ENCODE measurements around the gene OSBPL8.

The OSBPL8 gene

GRCh38 chr12:76547526-76547925, 12.0 kb downstream of the OSBPL8 start:
- Mint-ChIP-seq H3K4me3 (peak overlapping the region; percentile 11), H3K4me1 (ENCODE audit: low read depth) (peaks cover 84% of the 10 kb centered on the region), H3K27me3 (no peaks in the 10 kb centered on the region), H3K36me3 (peaks cover 3% of the 10 kb centered on the region), H3K9me3 (ENCODE audit: low read depth) (no peaks in the 10 kb centered on the region), H3K27ac (no peak overlapping the region)

- Mint-ChIP-seq H3K27me3 (no peaks in the 10 kb centered on the region), H3K4me3 (no peak overlapping the region), H3K36me3 (peaks cover 6% of the 10 kb centered on the region), H3K4me1 (ENCODE audit: low read depth) (peaks cover 86% of the 10 kb centered on the region), H3K27ac (no peak overlapping the region), H3K9me3 (ENCODE audit: low read depth) (no peaks in the 10 kb centered on the region)
These were observed 12.7 kb downstream of the OSBPL8 start for GRCh38 chr12:76546889-76547288.

DNA sequence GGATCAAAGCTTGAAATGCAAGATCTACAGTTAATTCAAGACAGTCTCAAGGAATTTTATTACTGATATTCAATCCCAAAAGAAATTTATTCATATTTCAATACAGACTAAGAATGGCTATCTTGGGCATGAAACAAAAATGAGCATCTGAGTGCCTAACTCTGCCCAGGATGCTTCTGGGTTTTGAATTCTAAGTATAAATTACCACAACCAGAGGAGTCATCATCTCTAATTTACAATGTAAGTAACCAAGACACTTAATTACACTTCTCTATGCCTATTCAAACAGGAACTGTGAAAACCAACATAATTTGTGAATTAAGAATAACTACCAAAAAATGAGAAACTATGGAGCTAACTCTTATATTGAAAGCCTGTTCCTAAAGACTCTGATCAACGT, 14.1 kb downstream of the OSBPL8 start:
- no peak overlapping the region for H3K27ac Mint-ChIP-seq
- peaks cover 6% of the 10 kb centered on the region for H3K36me3 Mint-ChIP-seq
- H3K9me3 Mint-ChIP-seq (ENCODE audit: low read depth): no peaks in the 10 kb centered on the region
- no peaks in the 10 kb centered on the region for H3K27me3 Mint-ChIP-seq
- H3K4me1 Mint-ChIP-seq (ENCODE audit: low read depth): peaks cover 78% of the 10 kb centered on the region
- H3K4me3 Mint-ChIP-seq: no peak overlapping the region

GRCh38 chr12:76544601-76545261, 14.8 kb downstream of the OSBPL8 start:
- Mint-ChIP-seq H3K27ac (no peak overlapping the region), H3K4me1 (ENCODE audit: low read depth) (peaks cover 78% of the 10 kb centered on the region), H3K36me3 (peaks cover 7% of the 10 kb centered on the region), H3K27me3 (no peaks in the 10 kb centered on the region), H3K4me3 (no peak overlapping the region), H3K9me3 (ENCODE audit: low read depth) (no peaks in the 10 kb centered on the region)

GRCh38 chr12:76543813-76544347, 15.7 kb downstream of the OSBPL8 start:
- Mint-ChIP-seq H3K4me3 (no peak overlapping the region), H3K9me3 (ENCODE audit: low read depth) (no peaks in the 10 kb centered on the region), H3K36me3 (peaks cover 6% of the 10 kb centered on the region), H3K27me3 (no peaks in the 10 kb centered on the region), H3K27ac (no peak overlapping the region), H3K4me1 (ENCODE audit: low read depth) (peaks cover 76% of the 10 kb centered on the region)

GRCh38 chr12:76542908-76543307, 16.7 kb downstream of the OSBPL8 start:
- H3K36me3 Mint-ChIP-seq: peaks cover 7% of the 10 kb centered on the region
- H3K27ac Mint-ChIP-seq: no peak overlapping the region
- H3K4me1 Mint-ChIP-seq (ENCODE audit: low read depth): peaks cover 69% of the 10 kb centered on the region
- no peaks in the 10 kb centered on the region for H3K9me3 Mint-ChIP-seq (ENCODE audit: low read depth)
- H3K27me3 Mint-ChIP-seq: no peaks in the 10 kb centered on the region
- H3K4me3 Mint-ChIP-seq: no peak overlapping the region

GRCh38 chr12:76539727-76540126, 19.8 kb downstream of the OSBPL8 start:
- peaks cover 21% of the 10 kb centered on the region for H3K36me3 Mint-ChIP-seq
- peaks cover 54% of the 10 kb centered on the region for H3K4me1 Mint-ChIP-seq (ENCODE audit: low read depth)
- H3K4me3 Mint-ChIP-seq: no peak overlapping the region
- H3K27me3 Mint-ChIP-seq: no peaks in the 10 kb centered on the region
- no peaks in the 10 kb centered on the region for H3K9me3 Mint-ChIP-seq (ENCODE audit: low read depth)
- H3K27ac Mint-ChIP-seq: peak overlapping the region; percentile 54

DNA sequence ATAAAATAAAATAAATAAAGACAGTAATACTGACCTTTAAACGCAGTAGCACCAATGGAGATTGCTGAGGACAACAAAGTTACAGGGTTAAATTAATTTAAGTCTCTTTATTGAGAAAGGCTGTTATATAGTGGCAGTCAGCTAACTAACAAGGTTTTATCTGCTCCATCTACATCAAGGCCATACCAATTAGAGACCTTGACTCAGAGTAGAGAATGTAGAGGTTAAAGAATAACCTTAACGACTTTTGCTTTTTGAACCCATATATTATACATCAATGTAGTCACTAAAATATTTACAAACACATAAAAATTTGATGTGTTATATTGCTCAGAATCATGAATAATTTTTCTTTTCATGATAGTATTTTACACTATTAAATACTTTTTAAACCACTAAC, 21.6 kb downstream of the OSBPL8 start:
- Mint-ChIP-seq H3K9me3 (ENCODE audit: low read depth) (no peaks in the 10 kb centered on the region), H3K4me1 (ENCODE audit: low read depth) (peaks cover 52% of the 10 kb centered on the region), H3K36me3 (peaks cover 25% of the 10 kb centered on the region)

DNA sequence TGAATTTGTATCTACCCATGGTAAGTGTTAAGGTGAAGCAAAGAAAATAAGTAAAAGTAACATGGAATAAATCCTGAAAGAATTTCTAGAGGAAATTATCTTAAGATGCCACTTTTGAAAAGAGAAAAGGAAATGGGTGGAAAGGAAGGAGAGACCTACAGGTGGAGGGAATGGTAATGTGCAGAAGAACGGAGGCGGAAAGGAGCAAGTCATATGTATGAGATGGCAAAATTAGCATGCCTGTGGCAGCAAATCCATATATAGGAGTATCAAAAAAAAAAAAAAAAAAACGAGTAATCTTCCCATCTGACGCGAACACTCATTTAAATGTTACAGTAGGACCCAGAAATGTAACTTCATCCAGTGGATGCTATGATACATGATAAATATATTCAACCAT, 23.0 kb downstream of the OSBPL8 start:
- no peak overlapping the region for H3K4me3 Mint-ChIP-seq
- H3K9me3 Mint-ChIP-seq (ENCODE audit: low read depth): no peaks in the 10 kb centered on the region
- no peak overlapping the region for H3K27ac Mint-ChIP-seq
- peaks cover 25% of the 10 kb centered on the region for H3K36me3 Mint-ChIP-seq
- H3K27me3 Mint-ChIP-seq: no peaks in the 10 kb centered on the region
- peaks cover 48% of the 10 kb centered on the region for H3K4me1 Mint-ChIP-seq (ENCODE audit: low read depth)

More for the DNA sequence above, 21.6 kb downstream of the OSBPL8 start:
- Mint-ChIP-seq H3K27me3 (no peaks in the 10 kb centered on the region), H3K4me3 (no peak overlapping the region), H3K27ac (no peak overlapping the region)

DNA sequence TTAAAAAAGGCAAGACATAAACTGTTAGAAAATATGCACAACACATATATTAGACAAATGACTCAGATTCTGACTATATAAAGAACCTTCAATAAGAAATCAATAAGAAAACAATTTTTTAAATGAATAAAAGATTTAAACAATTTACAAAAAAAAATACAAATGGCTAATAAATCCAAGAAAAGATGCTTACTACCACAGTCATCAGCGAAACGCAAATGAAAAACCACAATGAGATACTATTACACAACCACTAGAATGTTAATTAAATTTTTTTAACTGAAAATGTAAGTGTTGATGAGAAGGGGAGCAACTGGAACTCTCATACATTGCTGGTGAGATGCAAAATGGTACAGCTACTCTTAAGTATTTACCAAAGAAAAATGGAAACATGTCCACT, 24.4 kb downstream of the OSBPL8 start:
- Mint-ChIP-seq H3K27me3 (no peaks in the 10 kb centered on the region), H3K4me1 (ENCODE audit: low read depth) (peaks cover 54% of the 10 kb centered on the region), H3K9me3 (ENCODE audit: low read depth) (no peaks in the 10 kb centered on the region), H3K4me3 (no peak overlapping the region), H3K36me3 (peaks cover 29% of the 10 kb centered on the region), H3K27ac (no peak overlapping the region)

- Mint-ChIP-seq H3K4me3 (no peak overlapping the region), H3K4me1 (ENCODE audit: low read depth) (peaks cover 55% of the 10 kb centered on the region)
These were observed 26.2 kb downstream of the OSBPL8 start for GRCh38 chr12:76533331-76533730.

GRCh38 chr12:76532520-76532919, 27.1 kb downstream of the OSBPL8 start:
- no peaks in the 10 kb centered on the region for H3K9me3 Mint-ChIP-seq (ENCODE audit: low read depth)
- peaks cover 54% of the 10 kb centered on the region for H3K4me1 Mint-ChIP-seq (ENCODE audit: low read depth)
- no peak overlapping the region for H3K27ac Mint-ChIP-seq
- H3K36me3 Mint-ChIP-seq: peaks cover 30% of the 10 kb centered on the region
- H3K4me3 Mint-ChIP-seq: no peak overlapping the region
- H3K27me3 Mint-ChIP-seq: no peaks in the 10 kb centered on the region

More at GRCh38 chr12:76533331-76533730, 26.2 kb downstream of the OSBPL8 start:
- Mint-ChIP-seq H3K27ac (no peak overlapping the region), H3K9me3 (ENCODE audit: low read depth) (no peaks in the 10 kb centered on the region), H3K36me3 (peaks cover 30% of the 10 kb centered on the region), H3K27me3 (no peaks in the 10 kb centered on the region)

- no peaks in the 10 kb centered on the region for H3K9me3 Mint-ChIP-seq (ENCODE audit: low read depth)
- peaks cover 27% of the 10 kb centered on the region for H3K36me3 Mint-ChIP-seq
- H3K4me3 Mint-ChIP-seq: no peak overlapping the region
- peaks cover 52% of the 10 kb centered on the region for H3K4me1 Mint-ChIP-seq (ENCODE audit: low read depth)
- peak overlapping the region; percentile 13 for H3K27ac Mint-ChIP-seq
- no peaks in the 10 kb centered on the region for H3K27me3 Mint-ChIP-seq
These were observed 28.5 kb downstream of the OSBPL8 start for GRCh38 chr12:76531056-76531455.

- Mint-ChIP-seq H3K36me3 (peaks cover 23% of the 10 kb centered on the region), H3K9me3 (ENCODE audit: low read depth) (no peaks in the 10 kb centered on the region), H3K4me1 (ENCODE audit: low read depth) (peaks cover 52% of the 10 kb centered on the region), H3K27ac (no peak overlapping the region), H3K4me3 (no peak overlapping the region), H3K27me3 (no peaks in the 10 kb centered on the region)
These were observed 29.1 kb downstream of the OSBPL8 start for GRCh38 chr12:76530516-76530915.

DNA sequence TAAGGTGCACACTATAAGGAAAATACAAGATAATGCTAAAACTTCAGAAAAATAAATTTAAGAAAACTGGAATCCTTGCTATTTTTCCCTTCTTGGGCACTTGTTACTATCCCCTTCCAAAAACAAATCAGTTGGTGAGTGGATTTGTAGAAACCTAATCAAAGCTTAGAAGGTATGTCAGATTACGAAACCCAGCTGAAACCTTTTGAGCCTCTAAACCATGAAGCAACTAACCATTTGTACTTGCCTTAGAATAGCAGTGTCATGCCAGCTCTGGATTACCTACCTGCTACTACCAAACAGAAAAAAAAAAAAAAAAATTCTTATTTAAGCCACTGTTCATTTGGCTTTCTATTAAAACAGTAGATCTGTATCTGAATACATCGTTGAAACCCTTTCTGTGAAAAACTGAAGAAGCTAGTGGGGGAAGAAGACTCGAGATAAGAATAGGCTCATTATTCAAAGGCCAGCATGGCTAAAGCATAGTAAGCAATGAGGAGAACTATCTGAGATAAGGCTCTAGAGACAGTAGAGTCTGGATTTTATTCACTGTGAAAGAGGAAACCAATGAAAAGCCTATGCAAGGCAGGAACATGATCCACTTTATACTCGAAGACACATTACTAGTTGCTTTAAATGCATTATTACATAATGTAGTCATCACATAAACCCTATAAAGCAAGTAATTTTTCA, 30.2 kb downstream of the OSBPL8 start:
- Mint-ChIP-seq H3K4me1 (ENCODE audit: low read depth) (peaks cover 54% of the 10 kb centered on the region), H3K4me3 (no peak overlapping the region)

More for the DNA sequence above, 30.2 kb downstream of the OSBPL8 start:
- Mint-ChIP-seq H3K9me3 (ENCODE audit: low read depth) (no peaks in the 10 kb centered on the region), H3K27ac (no peak overlapping the region), H3K27me3 (no peaks in the 10 kb centered on the region), H3K36me3 (peaks cover 22% of the 10 kb centered on the region)

Data from activated naive CD8-positive, alpha-beta T cell (primary cell).